Raji (cell line): Measurements from ENCODE around the gene AZIN2.

Experiments
- POLR2A ChIP-seq: IDR thresholded peaks from 2 replicates; pipeline ENCODE4 v1.6.1; 2011; ENCODE audit warnings: low read depth, low read length, control low read depth; ENCODE audit not compliant: insufficient read depth

AZIN2 gene

GRCh38 chr1:33151116-33151515 lies 70.2 kb downstream of the AZIN2 start:
- no peak for TF ChIP-seq POLR2A

- TF ChIP-seq POLR2A: no peak
These were observed 71.9 kb downstream of the AZIN2 start for GRCh38 chr1:33152685-33153432.

GRCh38 chr1:33153650-33154049 lies 72.7 kb downstream of the AZIN2 start:
- no peak for TF ChIP-seq POLR2A

GRCh38 chr1:33155877-33156538 lies 75.1 kb downstream of the AZIN2 start:
- no peak for TF ChIP-seq POLR2A

- no peak for TF ChIP-seq POLR2A
These were observed 76.2 kb downstream of the AZIN2 start for GRCh38 chr1:33157131-33157530.

- no peak for TF ChIP-seq POLR2A
These were observed 77.4 kb downstream of the AZIN2 start for GRCh38 chr1:33158366-33158765.

- TF ChIP-seq POLR2A: no peak
These were observed 78.6 kb downstream of the AZIN2 start for GRCh38 chr1:33159577-33159976.

GRCh38 chr1:33161061-33161681 lies 80.2 kb downstream of the AZIN2 start:
- TF ChIP-seq POLR2A: no peak

- TF ChIP-seq POLR2A: no peak
These were observed 81.2 kb downstream of the AZIN2 start for GRCh38 chr1:33162141-33162540.

- TF ChIP-seq POLR2A: no peak
These were observed 82.9 kb downstream of the AZIN2 start for GRCh38 chr1:33163621-33164519.

GRCh38 chr1:33165209-33165608 lies 84.3 kb downstream of the AZIN2 start:
- TF ChIP-seq POLR2A: no peak

GRCh38 chr1:33165809-33166208 lies 84.9 kb downstream of the AZIN2 start:
- TF ChIP-seq POLR2A: no peak

- TF ChIP-seq POLR2A: no peak
These were observed 86.9 kb downstream of the AZIN2 start for GRCh38 chr1:33167650-33168447.

GRCh38 chr1:33168556-33169289 lies 87.8 kb downstream of the AZIN2 start:
- TF ChIP-seq POLR2A: no peak
